MCF 10A (cell line): ENCODE results near the gene VWF. TPM values are rescaled to one million over a fixed set of nuclear protein-coding genes. Genes with fewer than 3 reads are reported as not detected.

ENCODE experiments used
- BruUV-seq: library from RNA; stranded (reverse); fragments of 400-500 nt; replicated peaks from 2 replicates; lab custom pipeline; 2021; lab: Mats Ljungman, UMichigan
- CTCF ChIA-PET: fragments of 300-600 bp; sonication (Branson Sonifier 250); formaldehyde crosslinking; extraction: SDS; loops from one replicate; lab custom pipeline; 2021; ENCODE audit warnings: antibody characterized with exemption, inconsistent platforms; lab: Yijun Ruan, JAX
- POLR2A ChIA-PET: fragments of 300-600, 350-650 bp; sonication (Branson Sonifier 250); formaldehyde crosslinking; extraction: SDS; loops from one replicate; lab custom pipeline; 2020; ENCODE audit warnings: antibody characterized with exemption, inconsistent platforms; lab: Yijun Ruan, JAX
- DNase-seq: peaks from one replicate; pipeline ENCODE4 v3.0.0-alpha.2; 2018; ENCODE audit not compliant: unreplicated experiment
- H3K27ac Mint-ChIP-seq: one replicate; pipeline ENCODE4 v1.8.0; 2022; ENCODE audit warnings: mild to moderate bottlenecking, low read depth, mixed read lengths; ENCODE audit not compliant: unreplicated experiment
- H3K27me3 Mint-ChIP-seq: one replicate; pipeline ENCODE4 v1.8.0; 2022; ENCODE audit warnings: mixed read lengths; ENCODE audit not compliant: insufficient read depth, unreplicated experiment
- H3K36me3 Mint-ChIP-seq: one replicate; pipeline ENCODE4 v1.8.0; 2022; ENCODE audit warnings: mild to moderate bottlenecking, moderate library complexity, mixed read lengths; ENCODE audit not compliant: insufficient read depth, unreplicated experiment
- H3K4me1 Mint-ChIP-seq: one replicate; pipeline ENCODE4 v1.8.0; 2022; ENCODE audit warnings: mixed read lengths; ENCODE audit not compliant: insufficient read depth, unreplicated experiment
- H3K4me3 Mint-ChIP-seq: one replicate; pipeline ENCODE4 v1.8.0; 2022; ENCODE audit warnings: mild to moderate bottlenecking, moderate library complexity, mixed read lengths; ENCODE audit not compliant: unreplicated experiment
- H3K9me3 Mint-ChIP-seq: one replicate; pipeline ENCODE4 v1.8.0; 2022; ENCODE audit warnings: mixed read lengths; ENCODE audit not compliant: unreplicated experiment
- CTCF ChIP-seq: fragments of 200-600 bp; IDR thresholded peaks from one replicate; pipeline ENCODE4 v1.8.0; 2022; ENCODE audit warnings: antibody characterized with exemption, mild to moderate bottlenecking; ENCODE audit not compliant: unreplicated experiment
- intact Hi-C: fragments of 100-400 bp; cut with micrococcal nuclease; formaldehyde crosslinking; loops from 2 replicates; pipeline ENCODE4 v1.14.1; 2022
- total RNA-seq: library from RNA; stranded (reverse); gene quantifications from 2 replicates; pipeline ENCODE4 v1.2.3, GENCODE V29; 2022

The VWF gene
- total RNA-seq, 1 experiment from 2014 or later: not detected

DNA sequence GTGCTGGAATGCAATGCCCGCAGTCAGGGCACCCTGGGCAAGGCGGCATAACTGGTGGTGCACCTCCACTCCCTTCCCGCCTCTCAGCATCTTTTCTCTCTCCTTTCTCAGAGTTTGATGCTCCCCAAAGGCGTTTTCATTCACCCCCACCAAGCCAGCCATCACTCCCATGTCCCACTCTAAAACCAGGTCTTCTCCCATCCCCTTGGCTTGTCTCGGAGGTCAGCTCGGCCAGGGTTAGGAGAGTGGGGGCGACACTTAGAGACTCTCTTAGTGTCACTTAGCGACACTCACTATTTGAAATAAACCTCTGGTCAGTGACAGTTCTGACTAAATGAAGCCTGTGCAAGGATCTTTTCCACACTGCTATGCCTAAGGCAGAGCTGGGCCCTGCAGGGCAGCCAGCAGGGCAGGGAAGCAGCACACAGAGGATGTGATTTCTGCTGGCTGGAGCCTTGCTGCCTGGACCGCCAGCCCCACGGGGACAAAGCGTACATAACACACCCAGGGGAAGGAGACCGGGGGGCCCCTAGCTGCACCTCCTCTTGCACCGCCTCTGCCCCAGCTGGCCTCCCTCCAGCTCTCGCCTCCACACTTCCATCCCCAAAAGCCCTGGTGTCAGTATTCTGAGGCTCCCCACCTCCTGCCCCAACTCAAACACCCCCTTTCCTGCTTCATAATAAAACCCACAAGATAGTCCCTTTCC, 64.5 kb downstream of the VWF start:
- Mint-ChIP-seq H3K27me3 (no peaks in the 10 kb centered on the region), H3K4me3 (no peak overlapping the region), H3K4me1 (no peaks in the 10 kb centered on the region), H3K36me3 (no peaks in the 10 kb centered on the region), H3K9me3 (no peaks in the 10 kb centered on the region), H3K27ac (no peak overlapping the region)
- ChIA-PET POLR2A (interaction anchor here (0.7 kb wide), 1 partner anchor 141 kb away, joined by 3 read pairs; no protein-coding TSS in a partner anchor), CTCF (interaction anchor here (0.5 to 3.0 kb wide), 9 partner anchors 66 to 409 kb away, joined by 3 to 23 read pairs (median 4); no protein-coding TSS in a partner anchor)
- no TSS peak for BruUV-seq
- DNase-seq: no peak
- intact Hi-C loops: loop anchor here (10.0 kb wide), 1 partner anchor 405 kb away; no protein-coding TSS in a partner anchor
- no peak for TF ChIP-seq CTCF

GRCh38 chr12:6059221-6059620, 65.2 kb downstream of the VWF start:
- CTCF ChIA-PET: interaction anchor here (0.6 to 5.9 kb wide), 9 partner anchors 18 to 1124 kb away, joined by 3 to 37 read pairs (median 4); no protein-coding TSS in a partner anchor

DNA sequence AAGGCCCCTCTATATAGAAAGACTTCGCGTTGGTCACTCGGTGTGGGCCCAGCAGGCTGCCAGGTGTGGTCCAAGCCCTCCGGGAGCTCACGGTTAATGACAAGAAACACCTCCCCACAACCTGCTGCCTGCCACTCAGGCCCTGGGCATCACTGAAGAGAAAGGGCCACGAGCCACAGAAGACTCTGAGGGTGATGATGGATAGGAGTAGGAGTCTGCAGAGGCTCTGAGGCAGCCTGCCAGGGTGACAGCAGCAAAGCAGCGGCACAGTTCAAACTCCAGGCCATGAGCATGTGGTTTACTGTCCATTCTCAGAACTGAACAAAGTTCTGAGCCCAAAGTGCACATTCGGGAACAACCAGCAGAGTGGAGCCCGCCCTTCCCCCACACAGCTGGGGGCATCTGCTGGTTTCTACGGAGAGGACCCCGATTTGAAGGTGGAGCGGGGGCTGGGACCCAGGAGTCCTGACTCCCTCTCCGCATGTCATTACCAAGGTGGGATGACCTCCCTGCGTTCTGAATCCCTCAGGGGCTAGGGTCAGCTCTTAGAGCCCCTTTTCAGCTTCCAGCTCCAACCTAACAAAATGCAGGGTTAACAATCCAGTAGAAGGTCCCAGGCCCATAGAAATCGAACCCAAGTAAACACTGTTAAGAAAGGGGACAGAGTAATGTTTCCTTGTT, 65.8 kb downstream of the VWF start:
- no TSS peak for BruUV-seq
- no peak overlapping the region for H3K27ac Mint-ChIP-seq
- H3K4me1 Mint-ChIP-seq: no peaks in the 10 kb centered on the region
- H3K4me3 Mint-ChIP-seq: no peak overlapping the region
- TF ChIP-seq CTCF: no peak
- POLR2A ChIA-PET: interaction anchor here (0.7 to 1.0 kb wide), 2 partner anchors 36 to 221 kb away, joined by 3 to 4 read pairs; no protein-coding TSS in a partner anchor
- intact Hi-C loops: no loop called here
- H3K27me3 Mint-ChIP-seq: no peaks in the 10 kb centered on the region
- H3K36me3 Mint-ChIP-seq: no peaks in the 10 kb centered on the region
- no peaks in the 10 kb centered on the region for H3K9me3 Mint-ChIP-seq
- DNase-seq: no peak
- CTCF ChIA-PET: interaction anchor here (0.6 to 5.9 kb wide), 11 partner anchors 18 to 1123 kb away, joined by 3 to 37 read pairs (median 4); no protein-coding TSS in a partner anchor

More at GRCh38 chr12:6059221-6059620, 65.2 kb downstream of the VWF start:
- Mint-ChIP-seq H3K4me1 (no peaks in the 10 kb centered on the region), H3K27ac (no peak overlapping the region), H3K36me3 (no peaks in the 10 kb centered on the region), H3K9me3 (no peaks in the 10 kb centered on the region), H3K4me3 (no peak overlapping the region), H3K27me3 (no peaks in the 10 kb centered on the region)
- BruUV-seq: no TSS peak
- POLR2A ChIA-PET: interaction anchor here (0.7 kb wide), 1 partner anchor 35 kb away, joined by 3 read pairs; no protein-coding TSS in a partner anchor
- TF ChIP-seq CTCF: no peak
- no peak for DNase-seq
- intact Hi-C loops: no loop called here

DNA sequence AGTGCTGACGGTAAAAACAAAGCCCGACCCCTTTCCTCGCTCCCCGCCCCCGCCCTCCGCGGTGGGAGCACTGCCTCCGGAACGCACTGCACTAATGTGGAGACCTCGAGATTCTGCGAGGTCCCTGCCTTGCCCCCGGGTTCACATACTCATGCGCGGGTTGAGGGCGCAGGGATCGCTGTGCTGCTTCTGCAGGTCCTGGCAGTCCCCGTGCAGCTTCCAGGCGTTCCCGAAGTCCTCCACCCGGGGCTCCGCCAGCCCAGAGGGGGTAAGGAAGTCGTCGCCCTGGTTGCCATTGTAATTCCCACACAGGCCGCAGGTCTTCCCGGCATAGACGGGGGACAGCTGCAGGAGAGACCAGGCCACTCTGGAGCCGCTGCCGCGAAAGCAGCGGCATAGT, 66.8 kb downstream of the VWF start:
- H3K9me3 Mint-ChIP-seq: no peaks in the 10 kb centered on the region
- no peak for DNase-seq
- intact Hi-C loops: no loop called here
- H3K4me3 Mint-ChIP-seq: no peak overlapping the region
- H3K36me3 Mint-ChIP-seq: no peaks in the 10 kb centered on the region
- H3K27ac Mint-ChIP-seq: no peak overlapping the region
- BruUV-seq: no TSS peak
- ChIA-PET CTCF (interaction anchor here (0.6 to 5.9 kb wide), 9 partner anchors 18 to 230 kb away, joined by 3 to 37 read pairs (median 4); no protein-coding TSS in a partner anchor), POLR2A (interaction anchor here (1.0 kb wide), 1 partner anchor 222 kb away, joined by 4 read pairs; no protein-coding TSS in a partner anchor)
- no peaks in the 10 kb centered on the region for H3K4me1 Mint-ChIP-seq
- no peaks in the 10 kb centered on the region for H3K27me3 Mint-ChIP-seq
- no peak for TF ChIP-seq CTCF
